ENCODE data around the gene OR52I2.

Gene OR52I2

GRCh38 chr11:4639931-4640330, 58.4 kb downstream of the OR52I2 start:
- Histone ChIP-seq H3K4me2 (ENCODE audit: insufficient read depth, low read length) (no peak overlapping the region), H3K79me2 (ENCODE audit: insufficient read depth, low read length) (no peaks in the 10 kb centered on the region), H2AFZ (ENCODE audit: low read depth, low read length) (no peak overlapping the region), H3K27ac (ENCODE audit: low read length) (no peak overlapping the region), H4K20me1 (ENCODE audit: insufficient read depth, low read length) (no peaks in the 10 kb centered on the region), H3K4me1 (ENCODE audit: insufficient read depth, low read length) (no peaks in the 10 kb centered on the region), H3K36me3 (ENCODE audit: insufficient read depth, low read length) (no peaks in the 10 kb centered on the region), H3K27me3 (ENCODE audit: insufficient read depth, low read length, poor library complexity) (peaks cover 12% of the 10 kb centered on the region), H3K9me3 (ENCODE audit: insufficient read depth, low read length, severe bottlenecking) (no peaks in the 10 kb centered on the region), H3K9ac (ENCODE audit: low read depth, low read length) (no peak overlapping the region), H3K4me3 (ENCODE audit: low read depth in 1 of 2, low read length in 2 of 2) (no peak overlapping the region)
- ATAC-seq (ENCODE audit: insufficient read depth, low read depth): no peak
- no peak for DNase-seq
- TF ChIP-seq EZH2 (IDR thresholded peaks at IDR 0.05; ENCODE audit: borderline replicate concordance, low read depth, low read length, severe bottlenecking) (no peak), CTCF (IDR thresholded peaks at IDR 0.05; ENCODE audit: borderline replicate concordance, extremely low read depth, low read length, poor library complexity, severe bottlenecking) (no peak)

GRCh38 chr11:4641501-4641900, 60.0 kb downstream of the OR52I2 start:
- no peaks in the 10 kb centered on the region for H4K20me1 ChIP-seq (ENCODE audit: insufficient read depth, low read length)

GRCh38 chr11:4642043-4642442, 60.5 kb downstream of the OR52I2 start:
- no peaks in the 10 kb centered on the region for H3K79me2 ChIP-seq (ENCODE audit: insufficient read depth, low read length)
- H3K27ac ChIP-seq (ENCODE audit: low read length): no peak overlapping the region
- no peaks in the 10 kb centered on the region for H3K36me3 ChIP-seq (ENCODE audit: insufficient read depth, low read length)
- H3K4me2 ChIP-seq (ENCODE audit: insufficient read depth, low read length): no peak overlapping the region
- H3K27me3 ChIP-seq (ENCODE audit: insufficient read depth, low read length, poor library complexity): peaks cover 15% of the 10 kb centered on the region
- no peak overlapping the region for H3K4me3 ChIP-seq (ENCODE audit: low read depth in 1 of 2, low read length in 2 of 2)
- H3K4me1 ChIP-seq (ENCODE audit: insufficient read depth, low read length): no peaks in the 10 kb centered on the region
- TF ChIP-seq CTCF (IDR thresholded peaks at IDR 0.05; ENCODE audit: borderline replicate concordance, extremely low read depth, low read length, poor library complexity, severe bottlenecking) (no peak), EZH2 (IDR thresholded peaks at IDR 0.05; ENCODE audit: borderline replicate concordance, low read depth, low read length, severe bottlenecking) (no peak)
- no peaks in the 10 kb centered on the region for H4K20me1 ChIP-seq (ENCODE audit: insufficient read depth, low read length)
- no peak overlapping the region for H2AFZ ChIP-seq (ENCODE audit: low read depth, low read length)
- no peak for DNase-seq
- H3K9ac ChIP-seq (ENCODE audit: low read depth, low read length): no peak overlapping the region
- ATAC-seq (ENCODE audit: insufficient read depth, low read depth): no peak
- no peaks in the 10 kb centered on the region for H3K9me3 ChIP-seq (ENCODE audit: insufficient read depth, low read length, severe bottlenecking)

More at GRCh38 chr11:4641501-4641900, 60.0 kb downstream of the OR52I2 start:
- H3K9ac ChIP-seq (ENCODE audit: low read depth, low read length): no peak overlapping the region
- no peak for TF ChIP-seq EZH2 (IDR thresholded peaks at IDR 0.05; ENCODE audit: borderline replicate concordance, low read depth, low read length, severe bottlenecking)
- TF ChIP-seq CTCF (IDR thresholded peaks at IDR 0.05; ENCODE audit: borderline replicate concordance, extremely low read depth, low read length, poor library complexity, severe bottlenecking): no peak
- peaks cover 13% of the 10 kb centered on the region for H3K27me3 ChIP-seq (ENCODE audit: insufficient read depth, low read length, poor library complexity)
- no peak for DNase-seq
- no peaks in the 10 kb centered on the region for H3K36me3 ChIP-seq (ENCODE audit: insufficient read depth, low read length)
- no peak overlapping the region for H2AFZ ChIP-seq (ENCODE audit: low read depth, low read length)
- no peaks in the 10 kb centered on the region for H3K9me3 ChIP-seq (ENCODE audit: insufficient read depth, low read length, severe bottlenecking)
- no peak overlapping the region for H3K27ac ChIP-seq (ENCODE audit: low read length)
- no peaks in the 10 kb centered on the region for H3K79me2 ChIP-seq (ENCODE audit: insufficient read depth, low read length)
- no peak overlapping the region for H3K4me3 ChIP-seq (ENCODE audit: low read depth in 1 of 2, low read length in 2 of 2)
- no peaks in the 10 kb centered on the region for H3K4me1 ChIP-seq (ENCODE audit: insufficient read depth, low read length)
- ATAC-seq (ENCODE audit: insufficient read depth, low read depth): no peak
- H3K4me2 ChIP-seq (ENCODE audit: insufficient read depth, low read length): no peak overlapping the region

Measured in DND-41 (cell line).